K562 treated with DMSO at 1 percent for 12 hours (cell line): Measurements from ENCODE around the gene PWWP2B. TPM values are rescaled to one million over a fixed set of nuclear protein-coding genes. Genes with fewer than 3 reads are reported as not detected.

ENCODE experiments used
- total RNA-seq: library from RNA; unstranded; fragments of 300-600 nt; gene quantifications from 2 replicates; pipeline ENCODE4 v1.2.3, GENCODE V29; 2022; ENCODE audit not compliant: insufficient read depth

Gene PWWP2B
- total RNA-seq = 9.0 and 11.3 TPM in 2 replicates

GRCh38 chr10:132397036-132397541 lies at the start of gene PWWP2B:
PWWP2B (plus strand) TSS chr10:132397200; CDS start chr10:132397227, 27 bp downstream.

Other genes with a start within 250 kb of the PWWP2B start
- 0.30 and 0.37 TPM in 2 replicates for gene DPYSL4, start 210.3 kb upstream of the PWWP2B start, total RNA-seq
- 12.4 and 17.0 TPM in 2 replicates for gene STK32C, start 89.2 kb upstream of the PWWP2B start, total RNA-seq
- 1.1 and 1.3 TPM in 2 replicates for gene LRRC27, start 65.0 kb upstream of the PWWP2B start, total RNA-seq
- 6.0 and 10.6 TPM in 2 replicates for gene INPP5A, start 140.6 kb downstream of the PWWP2B start, total RNA-seq